Neural progenitor cell (in vitro differentiated cells): ENCODE results near the gene CLCNKA.
"Not testable (repeated sequence)": the region's sequence is repeated elsewhere in the genome, so short reads cannot be mapped to it uniquely, and the experiment has no call there.

Source experiments
- CTCF ChIP-seq: fragments of 200-600 bp; sonication (generic); IDR thresholded peaks from 2 replicates; pipeline ENCODE4 v1.5.1; 2017; ENCODE audit warnings: antibody characterized with exemption, mild to moderate bottlenecking
- EZH2 ChIP-seq: fragments of 200-600 bp; sonication (generic); IDR thresholded peaks from 2 replicates; pipeline ENCODE4 v1.6.1; 2017; ENCODE audit warnings: antibody characterized with exemption, mild to moderate bottlenecking, moderate library complexity
- EZH2phosphoT487 ChIP-seq: fragments of 200-600 bp; sonication (generic); IDR thresholded peaks from 2 replicates; pipeline ENCODE4 v1.6.1; 2017; ENCODE audit warnings: antibody characterized with exemption

GRCh38 chr1:16061989-16062686 lies 40.3 kb downstream of the CLCNKA start:
- TF ChIP-seq CTCF, EZH2, EZH2phosphoT487: not testable (repeated sequence)
